Measurements from ENCODE around the gene SLC27A4.

SLC27A4 gene

GRCh38 chr9:128392302-128393144, 52.2 kb downstream of the SLC27A4 start:
- no peak for DNase-seq

GRCh38 chr9:128393145-128393775, 52.9 kb downstream of the SLC27A4 start:
- DNase-seq, result no peak

GRCh38 chr9:128393970-128394369, 53.6 kb downstream of the SLC27A4 start:
- no peak for DNase-seq

DNA sequence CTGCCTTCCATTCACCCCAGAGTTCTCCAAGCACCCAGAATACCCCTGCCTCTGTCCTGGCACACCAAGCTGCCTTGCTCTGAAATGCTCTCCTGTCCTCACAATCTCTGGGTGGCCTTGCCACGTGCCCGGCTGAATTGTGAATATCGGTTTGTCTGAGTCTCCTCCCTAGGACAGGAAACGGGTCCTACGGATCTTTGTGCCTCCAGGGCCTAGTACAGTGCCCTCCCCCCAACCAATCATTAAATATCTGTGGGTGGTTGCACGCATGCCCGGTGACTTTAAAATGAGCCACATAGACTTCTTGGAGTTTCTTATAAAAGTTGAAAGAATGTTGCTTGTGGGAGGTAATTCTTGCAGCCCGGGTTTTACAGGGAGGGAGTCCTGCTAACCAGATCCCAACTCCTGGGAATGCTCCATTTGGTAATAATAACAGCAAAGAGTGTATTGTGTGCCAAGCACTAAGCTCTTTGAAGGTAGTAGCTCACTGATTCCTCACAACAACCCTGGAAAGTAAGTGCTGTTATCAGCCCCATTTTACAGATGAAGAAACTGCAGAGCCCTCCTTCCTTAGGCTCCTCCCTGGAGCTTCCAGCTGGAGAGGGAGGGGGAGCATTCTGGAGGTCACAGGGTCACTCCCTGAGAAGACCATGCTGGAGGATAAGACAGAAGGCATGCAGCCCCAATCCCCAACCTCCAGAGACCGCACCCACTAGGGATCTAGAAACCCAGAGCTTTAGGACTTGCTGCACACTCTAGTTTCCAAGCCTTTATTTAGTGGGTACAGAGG, 54.2 kb downstream of the SLC27A4 start:
- no peak for DNase-seq

DNA sequence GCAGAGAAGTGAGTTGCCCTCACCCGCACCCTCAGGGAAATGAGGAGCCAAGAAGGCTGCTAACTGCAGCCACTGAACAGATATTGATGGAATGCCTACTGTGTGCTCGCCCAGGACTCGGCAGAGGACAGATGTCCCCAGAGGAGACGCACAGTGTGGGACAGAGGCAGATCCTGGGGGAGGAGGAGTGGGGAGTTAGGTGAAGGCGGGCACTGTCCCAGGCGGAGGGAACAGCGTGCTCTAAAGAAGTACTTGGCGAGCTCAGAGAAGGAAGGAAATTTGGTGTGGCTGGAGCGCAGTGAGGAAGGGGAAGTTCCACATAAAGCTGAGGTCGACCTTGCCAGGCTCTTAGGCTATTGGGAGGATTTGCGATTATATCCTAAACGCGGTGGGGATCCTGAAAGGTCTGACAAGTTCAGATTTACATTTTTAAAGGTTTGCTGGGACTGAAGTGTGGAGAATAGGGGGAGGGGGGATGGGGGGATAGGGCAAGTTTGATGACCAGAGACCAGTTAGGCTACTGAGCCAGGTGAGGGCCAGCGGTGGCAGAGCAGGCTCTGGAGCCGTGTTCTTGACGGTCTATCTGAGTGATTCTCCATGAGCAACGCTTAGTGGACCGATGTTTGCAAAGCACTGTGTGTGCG, 56.8 kb downstream of the SLC27A4 start:
- DNase-seq, result no peak

DNA sequence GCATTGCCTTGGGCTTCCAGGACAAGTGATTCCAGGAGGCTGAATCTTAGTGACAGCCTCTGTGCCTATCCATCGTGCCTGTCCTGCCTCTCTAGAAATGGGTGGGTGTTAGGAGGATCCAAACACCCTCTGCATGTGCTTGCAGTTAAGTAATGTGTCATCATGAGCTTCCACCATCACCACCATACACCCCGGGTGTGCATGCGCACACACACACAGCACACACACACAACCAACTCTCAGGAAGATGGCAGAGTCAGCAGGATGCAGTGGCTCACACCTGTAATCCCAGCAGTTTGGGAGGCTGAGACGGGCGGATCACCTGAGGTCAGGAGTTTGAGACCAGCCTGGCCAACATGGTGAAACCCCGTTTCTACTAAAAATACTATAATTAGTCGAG, 57.5 kb downstream of the SLC27A4 start:
- DNase-seq, result no peak

DNA sequence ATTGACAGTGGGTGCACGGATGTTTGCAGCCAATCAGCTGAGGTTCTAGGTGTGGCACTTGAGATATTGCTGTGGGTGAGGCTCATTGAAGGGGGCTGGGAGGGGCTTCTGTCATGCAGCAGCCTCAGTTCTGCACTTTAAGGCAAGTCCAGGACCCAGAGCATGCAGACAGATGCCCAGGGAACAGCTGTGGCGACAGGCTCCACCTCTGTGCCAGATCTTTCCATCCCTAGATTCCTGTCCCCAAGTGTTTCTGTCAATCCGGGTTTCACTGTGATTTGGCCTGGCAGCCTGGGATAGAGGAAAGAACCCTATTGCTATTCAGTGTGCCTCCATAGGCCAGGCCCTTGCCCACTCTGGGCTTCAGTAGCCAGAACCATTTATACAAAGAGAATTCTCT, 59.5 kb downstream of the SLC27A4 start:
- DNase-seq, result no peak

- DNase-seq, result no peak
Measured at GRCh38 chr9:128404560-128404959, 64.2 kb downstream of the SLC27A4 start.

GRCh38 chr9:128405077-128405779, 64.9 kb downstream of the SLC27A4 start:
- DNase-seq, result no peak

DNA sequence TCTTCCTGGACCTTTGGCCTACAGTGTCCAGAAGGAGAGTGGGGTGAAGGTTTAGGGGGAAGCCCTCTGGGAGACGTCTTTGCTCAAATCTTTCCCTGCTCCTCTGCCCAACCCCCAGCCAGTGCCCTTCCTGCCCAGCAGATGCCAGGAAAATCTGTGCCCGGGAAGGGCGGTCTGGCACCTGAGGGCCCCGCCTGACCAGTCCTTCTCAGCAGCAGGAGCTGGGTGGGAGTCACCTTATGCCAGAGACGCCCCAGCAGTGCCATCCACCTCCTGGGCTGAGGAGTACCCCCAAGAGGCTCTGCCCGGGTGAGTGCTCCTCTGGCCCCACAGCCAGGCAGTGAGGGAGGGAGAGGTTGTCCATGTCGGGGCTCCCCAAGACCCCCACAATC, 65.4 kb downstream of the SLC27A4 start:
- no peak for DNase-seq

- peak; percentile 20 for DNase-seq
Measured at GRCh38 chr9:128406848-128407391, 66.6 kb downstream of the SLC27A4 start.

DNA sequence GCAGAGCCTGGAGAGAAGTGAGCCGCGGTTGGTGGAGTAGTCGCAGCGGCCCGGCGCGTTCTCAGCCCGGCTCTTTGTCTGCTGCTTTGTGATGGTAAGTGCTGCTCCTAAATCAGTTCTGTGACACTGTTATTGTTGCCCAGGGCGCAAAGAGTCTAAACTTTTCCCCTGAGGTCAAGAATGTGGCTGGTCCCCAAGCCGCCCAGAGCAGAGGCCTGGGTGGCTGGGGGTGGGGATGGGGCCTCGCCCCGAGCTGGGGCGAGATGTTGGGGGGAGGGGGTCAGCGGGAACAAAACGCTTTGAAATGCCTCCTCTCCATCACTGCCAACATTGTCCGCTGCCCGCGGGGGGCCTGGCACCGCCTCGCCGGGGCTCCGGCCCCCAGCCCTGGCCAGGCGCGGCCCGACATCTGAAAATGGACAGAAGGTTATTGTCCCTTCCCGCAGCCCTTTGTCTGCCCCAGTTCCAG, 68.7 kb downstream of the SLC27A4 start:
- DNase-seq, result no peak

- no peak for DNase-seq
Measured at GRCh38 chr9:128409450-128409849, 69.1 kb downstream of the SLC27A4 start.

DNA sequence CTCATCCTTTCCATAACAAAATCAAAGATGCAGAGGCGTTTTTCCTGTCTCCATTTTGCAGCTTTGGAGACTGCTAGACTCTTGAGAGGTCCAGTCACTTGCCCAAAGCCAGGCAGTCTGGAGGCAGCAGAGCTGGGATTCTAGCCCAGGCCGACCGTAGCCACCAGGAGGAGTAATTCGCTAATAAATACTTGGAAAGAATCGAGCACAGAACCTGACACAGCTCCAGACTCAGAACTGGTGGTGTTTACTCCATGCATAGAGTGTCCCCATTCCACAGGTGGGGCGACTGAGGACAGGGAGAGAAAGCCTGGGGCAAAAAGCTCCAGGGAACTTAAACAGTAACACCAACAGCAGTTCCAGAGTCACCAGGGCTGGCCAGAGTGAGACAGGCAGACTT, 69.7 kb downstream of the SLC27A4 start:
- no peak for DNase-seq
